Measurements from ENCODE around the gene EML4. TPM values are rescaled to one million over a fixed set of nuclear protein-coding genes. Genes with fewer than 3 reads are reported as not detected.
A peak's percentile ranks its signal among the peaks of the same experiment; 100 is the strongest.

EML4 gene
- total and polyA plus RNA-seq, 2 of the 13 experiments (the other 11 are each of a cell fraction or from before 2014, with no cell fraction given), result 243 to 476 TPM

DNA sequence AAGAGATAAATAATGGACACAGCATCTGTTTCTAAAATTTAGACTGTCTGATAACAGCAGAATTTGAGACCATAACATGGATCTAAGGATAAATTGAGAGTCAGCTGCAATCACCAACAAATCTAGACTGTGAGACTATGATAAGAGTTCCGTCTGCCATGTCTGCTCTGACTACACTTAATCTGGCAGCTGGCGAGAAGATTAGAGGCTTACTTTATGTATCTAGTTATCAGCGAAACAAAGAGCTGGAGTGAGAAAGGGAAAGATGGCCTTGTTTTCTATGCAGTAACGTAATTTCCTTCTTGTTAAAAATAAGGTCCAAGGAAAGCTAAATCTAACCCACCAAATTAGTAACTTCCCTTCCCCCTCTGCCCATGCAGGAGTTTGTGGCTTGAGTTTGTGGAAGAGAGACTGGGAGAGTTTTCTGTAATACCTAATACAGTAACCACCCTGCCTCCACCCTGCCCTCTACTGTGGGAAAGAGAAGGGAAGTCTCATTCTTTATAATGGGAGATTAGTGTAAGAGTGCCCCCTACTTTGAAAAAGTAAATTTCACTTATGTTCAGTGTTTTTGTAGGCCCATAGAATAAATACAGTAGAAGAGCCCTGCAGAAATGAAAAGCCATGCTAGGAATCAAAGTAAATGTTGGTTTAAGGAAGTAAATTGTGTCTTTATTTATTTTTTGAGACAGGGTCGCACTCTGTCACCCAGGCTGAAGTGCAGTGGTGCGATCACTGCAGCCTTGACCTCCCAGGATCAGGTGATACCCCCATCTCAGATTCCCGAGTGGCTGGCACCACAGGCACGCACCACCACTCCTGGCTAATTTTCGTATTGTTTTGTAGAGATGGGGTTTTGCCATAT lies 27.5 kb downstream of the EML4 start (continued):
- TF ChIP-seq TCF12 (IDR thresholded peaks at IDR 0.05), result no peak
- TF ChIP-seq TCF12 (CRISPR knock-in tag; IDR thresholded peaks at IDR 0.05), result no peak
- TF ChIP-seq ZNF121 (CRISPR knock-in tag; IDR thresholded peaks at IDR 0.05), result no peak
- TF ChIP-seq, protein P1, sequence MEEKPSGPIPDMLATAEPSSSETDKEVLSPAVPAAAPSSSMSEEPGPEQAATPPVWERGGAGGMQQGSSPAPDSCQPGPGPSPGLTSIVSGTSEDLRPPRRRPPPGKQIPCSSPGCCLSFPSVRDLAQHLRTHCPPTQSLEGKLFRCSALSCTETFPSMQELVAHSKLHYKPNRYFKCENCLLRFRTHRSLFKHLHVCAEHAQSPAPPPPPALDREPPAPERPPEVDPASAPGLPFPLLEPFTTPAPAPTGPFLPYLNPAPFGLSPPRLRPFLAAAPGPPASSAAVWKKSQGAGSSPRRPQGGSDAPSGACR (CRISPR knock-in tag; IDR thresholded peaks at IDR 0.05), result peak; percentile 93
- TF ChIP-seq, protein P2, sequence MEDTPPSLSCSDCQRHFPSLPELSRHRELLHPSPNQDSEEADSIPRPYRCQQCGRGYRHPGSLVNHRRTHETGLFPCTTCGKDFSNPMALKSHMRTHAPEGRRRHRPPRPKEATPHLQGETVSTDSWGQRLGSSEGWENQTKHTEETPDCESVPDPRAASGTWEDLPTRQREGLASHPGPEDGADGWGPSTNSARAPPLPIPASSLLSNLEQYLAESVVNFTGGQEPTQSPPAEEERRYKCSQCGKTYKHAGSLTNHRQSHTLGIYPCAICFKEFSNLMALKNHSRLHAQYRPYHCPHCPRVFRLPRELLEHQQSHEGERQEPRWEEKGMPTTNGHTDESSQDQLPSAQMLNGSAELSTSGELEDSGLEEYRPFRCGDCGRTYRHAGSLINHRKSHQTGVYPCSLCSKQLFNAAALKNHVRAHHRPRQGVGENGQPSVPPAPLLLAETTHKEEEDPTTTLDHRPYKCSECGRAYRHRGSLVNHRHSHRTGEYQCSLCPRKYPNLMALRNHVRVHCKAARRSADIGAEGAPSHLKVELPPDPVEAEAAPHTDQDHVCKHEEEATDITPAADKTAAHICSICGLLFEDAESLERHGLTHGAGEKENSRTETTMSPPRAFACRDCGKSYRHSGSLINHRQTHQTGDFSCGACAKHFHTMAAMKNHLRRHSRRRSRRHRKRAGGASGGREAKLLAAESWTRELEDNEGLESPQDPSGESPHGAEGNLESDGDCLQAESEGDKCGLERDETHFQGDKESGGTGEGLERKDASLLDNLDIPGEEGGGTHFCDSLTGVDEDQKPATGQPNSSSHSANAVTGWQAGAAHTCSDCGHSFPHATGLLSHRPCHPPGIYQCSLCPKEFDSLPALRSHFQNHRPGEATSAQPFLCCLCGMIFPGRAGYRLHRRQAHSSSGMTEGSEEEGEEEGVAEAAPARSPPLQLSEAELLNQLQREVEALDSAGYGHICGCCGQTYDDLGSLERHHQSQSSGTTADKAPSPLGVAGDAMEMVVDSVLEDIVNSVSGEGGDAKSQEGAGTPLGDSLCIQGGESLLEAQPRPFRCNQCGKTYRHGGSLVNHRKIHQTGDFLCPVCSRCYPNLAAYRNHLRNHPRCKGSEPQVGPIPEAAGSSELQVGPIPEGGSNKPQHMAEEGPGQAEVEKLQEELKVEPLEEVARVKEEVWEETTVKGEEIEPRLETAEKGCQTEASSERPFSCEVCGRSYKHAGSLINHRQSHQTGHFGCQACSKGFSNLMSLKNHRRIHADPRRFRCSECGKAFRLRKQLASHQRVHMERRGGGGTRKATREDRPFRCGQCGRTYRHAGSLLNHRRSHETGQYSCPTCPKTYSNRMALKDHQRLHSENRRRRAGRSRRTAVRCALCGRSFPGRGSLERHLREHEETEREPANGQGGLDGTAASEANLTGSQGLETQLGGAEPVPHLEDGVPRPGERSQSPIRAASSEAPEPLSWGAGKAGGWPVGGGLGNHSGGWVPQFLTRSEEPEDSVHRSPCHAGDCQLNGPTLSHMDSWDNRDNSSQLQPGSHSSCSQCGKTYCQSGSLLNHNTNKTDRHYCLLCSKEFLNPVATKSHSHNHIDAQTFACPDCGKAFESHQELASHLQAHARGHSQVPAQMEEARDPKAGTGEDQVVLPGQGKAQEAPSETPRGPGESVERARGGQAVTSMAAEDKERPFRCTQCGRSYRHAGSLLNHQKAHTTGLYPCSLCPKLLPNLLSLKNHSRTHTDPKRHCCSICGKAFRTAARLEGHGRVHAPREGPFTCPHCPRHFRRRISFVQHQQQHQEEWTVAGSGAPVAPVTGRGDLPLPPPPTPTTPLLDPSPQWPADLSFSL (CRISPR knock-in tag; IDR thresholded peaks at IDR 0.05), result no peak
- TF ChIP-seq ZNF326 (CRISPR knock-in tag; IDR thresholded peaks at IDR 0.05; ENCODE audit: borderline replicate concordance), result no peak
- TF ChIP-seq ZFP36L2 (CRISPR knock-in tag; IDR thresholded peaks at IDR 0.05), result no peak
- TF ChIP-seq, protein P3, sequence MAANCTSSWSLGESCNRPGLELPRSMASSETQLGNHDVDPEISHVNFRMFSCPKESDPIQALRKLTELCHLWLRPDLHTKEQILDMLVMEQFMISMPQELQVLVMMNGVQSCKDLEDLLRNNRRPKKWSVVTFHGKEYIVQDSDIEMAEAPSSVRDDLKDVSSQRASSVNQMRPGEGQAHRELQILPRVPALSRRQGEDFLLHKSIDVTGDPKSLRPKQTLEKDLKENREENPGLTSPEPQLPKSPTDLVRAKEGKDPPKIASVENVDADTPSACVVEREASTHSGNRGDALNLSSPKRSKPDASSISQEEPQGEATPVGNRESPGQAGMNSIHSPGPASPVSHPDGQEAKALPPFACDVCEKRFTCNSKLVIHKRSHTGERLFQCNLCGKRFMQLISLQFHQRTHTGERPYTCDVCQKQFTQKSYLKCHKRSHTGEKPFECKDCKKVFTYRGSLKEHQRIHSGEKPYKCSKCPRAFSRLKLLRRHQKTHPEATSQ (CRISPR knock-in tag; IDR thresholded peaks at IDR 0.05; ENCODE audit: borderline replicate concordance), result peak; percentile 46; the same call in 1 of the 2 replicates
- no peak for TF ChIP-seq GTF2F1 (IDR thresholded peaks at IDR 0.05; ENCODE audit: low read length)
- TF ChIP-seq, protein P4, sequence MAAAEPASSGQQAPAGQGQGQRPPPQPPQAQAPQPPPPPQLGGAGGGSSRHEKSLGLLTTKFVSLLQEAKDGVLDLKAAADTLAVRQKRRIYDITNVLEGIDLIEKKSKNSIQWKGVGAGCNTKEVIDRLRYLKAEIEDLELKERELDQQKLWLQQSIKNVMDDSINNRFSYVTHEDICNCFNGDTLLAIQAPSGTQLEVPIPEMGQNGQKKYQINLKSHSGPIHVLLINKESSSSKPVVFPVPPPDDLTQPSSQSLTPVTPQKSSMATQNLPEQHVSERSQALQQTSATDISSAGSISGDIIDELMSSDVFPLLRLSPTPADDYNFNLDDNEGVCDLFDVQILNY (CRISPR knock-in tag; conservative IDR thresholded peaks at IDR 0.05), result no peak
- no peak for TF ChIP-seq EZH2 (conservative IDR thresholded peaks at IDR 0.05; ENCODE audit: low read depth, low read length)
- no peak for TF ChIP-seq ZEB1 (IDR thresholded peaks at IDR 0.05; ENCODE audit: insufficient replicate concordance, low read depth)
- no peak for TF ChIP-seq HOXA5 (CRISPR knock-in tag; IDR thresholded peaks at IDR 0.05)
- TF ChIP-seq, protein P5, sequence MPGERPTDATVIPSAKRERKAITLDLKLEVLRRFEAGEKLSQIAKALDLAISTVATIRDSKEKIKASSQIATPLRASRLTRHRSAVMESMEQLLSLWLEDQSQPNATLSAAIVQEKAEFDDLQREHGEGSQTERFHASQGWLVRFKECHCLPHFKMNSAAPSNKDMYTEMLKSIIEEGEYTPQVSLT (CRISPR knock-in tag; IDR thresholded peaks at IDR 0.05; ENCODE audit: borderline replicate concordance, low read depth), result no peak
- no peak for TF ChIP-seq CC2D1A (CRISPR knock-in tag; IDR thresholded peaks at IDR 0.05)
- no peak for TF ChIP-seq ZNF34 (CRISPR knock-in tag; IDR thresholded peaks at IDR 0.05; ENCODE audit: borderline replicate concordance)
- TF ChIP-seq, protein P6, sequence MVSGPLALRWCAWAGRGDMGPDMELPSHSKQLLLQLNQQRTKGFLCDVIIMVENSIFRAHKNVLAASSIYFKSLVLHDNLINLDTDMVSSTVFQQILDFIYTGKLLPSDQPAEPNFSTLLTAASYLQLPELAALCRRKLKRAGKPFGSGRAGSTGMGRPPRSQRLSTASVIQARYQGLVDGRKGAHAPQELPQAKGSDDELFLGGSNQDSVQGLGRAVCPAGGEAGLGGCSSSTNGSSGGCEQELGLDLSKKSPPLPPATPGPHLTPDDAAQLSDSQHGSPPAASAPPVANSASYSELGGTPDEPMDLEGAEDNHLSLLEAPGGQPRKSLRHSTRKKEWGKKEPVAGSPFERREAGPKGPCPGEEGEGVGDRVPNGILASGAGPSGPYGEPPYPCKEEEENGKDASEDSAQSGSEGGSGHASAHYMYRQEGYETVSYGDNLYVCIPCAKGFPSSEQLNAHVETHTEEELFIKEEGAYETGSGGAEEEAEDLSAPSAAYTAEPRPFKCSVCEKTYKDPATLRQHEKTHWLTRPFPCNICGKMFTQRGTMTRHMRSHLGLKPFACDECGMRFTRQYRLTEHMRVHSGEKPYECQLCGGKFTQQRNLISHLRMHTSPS (CRISPR knock-in tag; IDR thresholded peaks at IDR 0.05; ENCODE audit: low read depth), result peak; percentile 85; the same call in 1 of the 2 replicates

Data from HepG2 (cell line).